NCI-H524 treated with DMSO at 0.1 percent for 48 hours (cell line): ENCODE measurements around the gene SNX18.

ENCODE experiments used
- DNase-seq: peaks from one replicate; lab custom pipeline; 2025; lab: John Stamatoyannopoulos, UW

SNX18 gene

GRCh38 chr5:54580997-54581811 is 63.6 kb downstream of the SNX18 start:
- no peak for DNase-seq

GRCh38 chr5:54581831-54582548 is 64.4 kb downstream of the SNX18 start:
- DNase-seq, result no peak

- no peak for DNase-seq
These were observed 68.8 kb downstream of the SNX18 start for GRCh38 chr5:54586336-54586735.

GRCh38 chr5:54589786-54590185 is 72.2 kb downstream of the SNX18 start:
- DNase-seq, result no peak

GRCh38 chr5:54590824-54591223 is 73.3 kb downstream of the SNX18 start:
- no peak for DNase-seq

- no peak for DNase-seq
These were observed 76.2 kb downstream of the SNX18 start for GRCh38 chr5:54593779-54594178.

GRCh38 chr5:54594181-54594580 is 76.6 kb downstream of the SNX18 start:
- no peak for DNase-seq

GRCh38 chr5:54595721-54596120 is 78.2 kb downstream of the SNX18 start:
- no peak for DNase-seq
